HUES6 (cell line): Measurements from ENCODE around the gene HIPK2.

ENCODE experiments used
- H3K27ac ChIP-seq: 2 replicates; pipeline ENCODE4 v1.7.0; 2013; ENCODE audit warnings: low read depth, mild to moderate bottlenecking, low read length, inconsistent platforms
- H3K27me3 ChIP-seq: 2 replicates; pipeline ENCODE4 v1.6.1; 2013; ENCODE audit warnings: low read length; ENCODE audit not compliant: control insufficient read depth, insufficient read depth
- H3K36me3 ChIP-seq: 2 replicates; pipeline ENCODE4 v1.6.1; 2013; ENCODE audit warnings: low read length; ENCODE audit not compliant: control insufficient read depth, insufficient read depth
- H3K4me1 ChIP-seq: 2 replicates; pipeline ENCODE4 v1.6.1; 2013; ENCODE audit warnings: low read length; ENCODE audit not compliant: control insufficient read depth, insufficient read depth
- H3K4me3 ChIP-seq: 2 replicates; pipeline ENCODE4 v1.5.1; 2013; ENCODE audit warnings: low read depth, low read length
- H3K9ac ChIP-seq: one replicate; pipeline ENCODE4 v1.6.1; 2013; ENCODE audit warnings: mild to moderate bottlenecking, low read length
- H3K9me3 ChIP-seq: 2 replicates; pipeline ENCODE4 v1.6.1; 2013; ENCODE audit warnings: low read depth, low read length; ENCODE audit not compliant: control insufficient read depth, insufficient read depth

The HIPK2 gene

DNA sequence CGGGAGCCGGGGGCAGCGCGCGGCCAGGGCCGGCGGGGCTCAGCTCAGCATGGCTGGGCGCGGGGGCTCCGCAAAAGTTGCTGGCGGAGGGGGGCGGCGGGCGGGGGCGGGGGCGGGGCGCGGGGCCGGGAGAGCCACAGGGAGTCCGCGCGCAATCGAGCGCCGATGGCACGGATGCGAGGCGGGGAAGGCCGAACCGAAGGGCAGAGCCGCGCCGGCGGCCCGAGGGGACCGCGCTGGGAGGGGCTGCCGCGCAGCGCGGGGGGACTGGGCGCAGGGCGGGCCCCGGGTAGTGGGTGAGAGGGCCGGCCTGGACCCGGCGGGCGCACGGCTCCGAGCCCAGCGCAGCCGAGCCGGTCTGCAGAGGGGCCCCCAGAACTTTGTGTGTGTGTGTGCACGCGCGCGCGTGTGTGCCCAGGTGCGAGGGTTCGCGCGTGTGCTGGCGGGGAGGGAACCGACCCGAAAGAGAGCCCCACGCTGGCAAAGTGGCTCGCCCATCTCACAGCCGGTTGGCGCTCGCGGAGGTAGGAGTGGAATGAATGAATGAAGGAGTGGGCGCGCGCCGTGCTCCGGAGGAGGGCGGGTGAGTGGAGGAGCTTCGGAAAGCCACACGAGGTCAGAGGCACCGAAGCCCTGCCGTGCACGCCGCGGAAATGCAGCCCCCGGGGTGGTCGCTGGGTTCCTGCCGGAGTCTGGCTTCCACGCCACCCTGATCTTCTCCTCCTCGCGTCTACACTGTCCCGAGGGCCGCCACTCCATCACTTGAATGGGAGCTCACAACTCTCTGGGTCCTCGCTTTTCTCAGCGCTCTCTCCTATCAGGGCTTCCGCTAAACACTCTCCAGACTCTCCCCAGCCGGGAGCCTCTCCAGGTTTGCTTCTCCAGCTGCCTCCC is at the start of gene HIPK2:
HIPK2 (minus strand) TSS at position 51 of the 894 bp plus-strand sequence. CDS start 375 bp downstream, outside the sequence.
- H3K27me3 ChIP-seq, result peaks cover 43% of the 10 kb centered on the region
- peak within 1 kb of the TSS; percentile 71 for H3K9ac ChIP-seq
- no peaks in the 10 kb centered on the region for H3K9me3 ChIP-seq
- H3K27ac ChIP-seq, result no peak within 1 kb of the TSS
- peak within 1 kb of the TSS; percentile 94 for H3K4me3 ChIP-seq
- H3K4me1 ChIP-seq, result peaks cover 7% of the 10 kb centered on the region; the same call in 1 of the 2 replicates
- no peaks in the 10 kb centered on the region for H3K36me3 ChIP-seq

DNA sequence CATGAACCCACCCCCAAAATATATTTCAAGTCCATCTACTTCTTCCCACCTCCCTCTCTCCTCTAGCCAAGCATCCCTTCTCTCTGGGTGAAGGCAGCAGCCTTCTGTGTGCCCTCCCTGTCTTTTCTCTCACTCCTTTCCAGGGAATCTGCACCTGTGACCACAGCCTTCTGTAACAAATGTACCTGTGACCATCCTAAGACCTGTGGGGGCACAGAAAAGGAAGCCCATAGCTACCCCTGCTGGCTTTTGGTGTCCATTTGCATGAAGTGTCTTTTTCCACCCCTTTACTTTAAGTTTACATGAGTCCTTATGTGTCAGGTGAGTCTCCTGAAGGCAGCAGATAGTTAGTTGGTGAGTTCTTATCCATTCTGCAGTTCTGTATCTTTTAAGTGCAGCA is 49.2 kb upstream of the HIPK2 start:
- Histone ChIP-seq H3K27me3 (peaks cover 7% of the 10 kb centered on the region; the same call in 1 of the 2 replicates), H3K4me1 (0 out of 2 replicates have a peak, but pooled peaks cover 3% of the 10 kb centered on the region), H3K9me3 (no peaks in the 10 kb centered on the region)

DNA sequence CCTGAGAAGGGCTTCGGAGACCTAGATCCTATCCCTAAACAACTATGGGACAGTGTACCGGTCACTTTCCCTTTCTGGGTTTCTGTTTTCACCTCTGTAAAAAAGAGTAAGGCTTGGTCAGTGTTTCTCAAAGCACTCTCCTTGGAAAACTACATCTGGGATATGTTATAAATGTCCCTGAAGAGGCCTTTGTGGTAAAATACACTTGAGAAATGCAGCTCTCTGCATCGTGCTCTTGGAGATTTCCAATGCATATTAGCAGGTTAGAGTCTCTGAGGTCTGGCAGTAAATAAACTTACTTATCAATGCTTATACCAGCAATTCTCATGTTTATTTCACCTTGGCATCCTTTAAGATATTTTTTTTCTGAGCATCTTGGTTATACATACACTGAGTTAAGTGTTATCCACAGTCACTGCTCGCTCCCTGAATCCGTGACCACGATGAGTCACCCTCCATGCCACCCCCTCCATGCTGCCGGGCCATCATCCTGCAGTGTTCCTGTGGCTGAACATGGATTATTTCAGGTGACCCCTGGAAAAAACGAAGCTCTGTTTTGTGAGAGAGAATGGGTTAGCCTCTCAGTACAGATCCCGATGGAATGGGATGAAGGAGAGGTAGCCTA is 48.0 kb upstream of the HIPK2 start:
- no peak overlapping the region for H3K9ac ChIP-seq
- no peaks in the 10 kb centered on the region for H3K36me3 ChIP-seq
- no peaks in the 10 kb centered on the region for H3K9me3 ChIP-seq
- H3K27ac ChIP-seq, result no peak overlapping the region
- H3K27me3 ChIP-seq, result peaks cover 7% of the 10 kb centered on the region; the same call in 1 of the 2 replicates
- 0 out of 2 replicates have a peak, but pooled peaks cover 3% of the 10 kb centered on the region for H3K4me1 ChIP-seq
- H3K4me3 ChIP-seq, result no peak overlapping the region

More for the DNA sequence above, 49.2 kb upstream of the HIPK2 start:
- Histone ChIP-seq H3K9ac (no peak overlapping the region), H3K27ac (no peak overlapping the region), H3K36me3 (no peaks in the 10 kb centered on the region), H3K4me3 (no peak overlapping the region)

DNA sequence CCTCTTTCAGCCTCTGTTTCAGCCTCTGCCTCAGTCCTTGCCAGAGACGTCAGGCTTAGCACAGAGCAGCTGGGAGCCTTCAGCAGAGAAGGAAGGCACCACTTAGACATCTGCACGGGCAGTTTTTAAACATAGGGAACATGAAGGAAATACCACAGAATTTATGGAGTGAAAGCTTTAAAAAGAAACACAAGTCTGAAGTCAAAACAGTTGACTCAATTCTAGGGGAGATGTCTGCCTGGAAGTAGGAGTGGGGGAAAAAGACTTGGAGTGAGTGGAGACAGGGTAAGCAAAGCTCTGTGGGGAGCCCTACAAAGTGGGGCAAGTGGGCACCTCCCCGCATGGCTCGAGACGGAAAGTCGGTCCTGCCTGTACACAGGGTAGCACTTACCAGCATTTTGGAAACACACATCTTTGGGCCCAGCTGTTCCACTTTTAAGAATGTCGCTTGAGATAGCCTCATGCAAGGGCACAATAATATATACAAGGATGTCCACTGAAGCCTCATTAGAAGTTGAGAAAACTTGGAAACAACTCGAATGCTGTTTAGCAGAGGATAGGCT is 46.2 kb upstream of the HIPK2 start:
- Histone ChIP-seq H3K27me3 (peaks cover 7% of the 10 kb centered on the region; the same call in 1 of the 2 replicates), H3K27ac (no peak overlapping the region), H3K4me3 (no peak overlapping the region), H3K36me3 (no peaks in the 10 kb centered on the region), H3K9ac (no peak overlapping the region), H3K4me1 (no peaks in the 10 kb centered on the region), H3K9me3 (no peaks in the 10 kb centered on the region)

DNA sequence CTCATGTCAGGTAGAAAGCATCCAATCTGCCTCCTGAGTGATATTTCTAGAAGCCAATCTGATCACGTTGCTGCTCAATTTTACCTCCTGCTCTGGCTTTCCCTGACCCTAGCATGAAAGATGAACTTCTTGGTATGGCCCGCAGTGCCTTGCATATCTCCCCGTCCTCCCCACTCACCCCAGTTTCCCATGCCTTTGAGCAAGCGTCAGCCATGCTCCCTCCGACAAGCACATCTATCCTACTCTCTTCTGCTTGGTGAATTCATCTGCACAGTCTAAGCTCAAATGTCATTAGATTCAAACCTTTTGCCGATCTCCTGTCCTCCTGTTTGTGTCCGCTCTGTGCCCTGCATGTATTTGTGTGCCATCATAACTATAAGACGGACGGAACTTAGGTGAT is 45.1 kb upstream of the HIPK2 start:
- H3K36me3 ChIP-seq, result no peaks in the 10 kb centered on the region
- no peaks in the 10 kb centered on the region for H3K9me3 ChIP-seq
- H3K9ac ChIP-seq, result no peak overlapping the region
- peaks cover 7% of the 10 kb centered on the region; the same call in 1 of the 2 replicates for H3K27me3 ChIP-seq
- no peak overlapping the region for H3K27ac ChIP-seq
- no peak overlapping the region for H3K4me3 ChIP-seq
- H3K4me1 ChIP-seq, result no peaks in the 10 kb centered on the region

DNA sequence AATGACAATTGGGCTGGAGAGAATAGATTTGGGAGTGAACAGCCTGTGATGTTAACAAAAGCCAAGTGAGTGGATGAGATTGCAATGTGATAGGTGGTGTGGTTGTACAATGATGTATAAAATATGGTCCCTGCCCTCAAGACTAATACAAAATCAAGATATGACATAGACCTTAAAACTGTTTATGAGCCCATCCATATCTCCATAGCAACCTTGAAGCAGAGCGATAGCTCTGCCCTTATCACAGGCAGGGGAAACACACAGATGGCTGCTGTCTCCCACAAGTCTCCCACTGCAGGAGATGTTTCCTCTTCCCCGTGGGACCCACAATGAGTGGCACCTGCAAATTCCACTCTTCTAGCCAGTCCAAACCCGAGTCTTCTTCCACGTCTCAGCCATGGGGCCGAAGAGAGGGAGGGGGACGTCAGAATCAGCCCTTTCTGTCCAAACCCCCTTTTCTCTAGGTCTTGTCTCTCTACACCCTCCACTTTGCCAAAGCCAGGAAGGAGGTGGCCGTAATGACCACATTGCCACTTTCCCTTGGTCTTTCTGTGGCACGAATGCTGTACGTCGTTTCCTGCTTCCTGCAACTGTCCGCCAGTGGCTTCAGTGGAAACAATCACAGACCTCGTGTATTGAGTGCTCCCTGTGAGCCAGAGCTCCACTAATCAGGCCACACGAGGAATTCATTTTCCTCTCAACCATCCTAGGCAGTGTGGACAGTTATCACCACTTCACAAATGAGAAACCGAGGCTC is 43.7 kb upstream of the HIPK2 start:
- Histone ChIP-seq H3K4me1 (no peaks in the 10 kb centered on the region), H3K4me3 (no peak overlapping the region), H3K36me3 (no peaks in the 10 kb centered on the region), H3K27ac (no peak overlapping the region), H3K27me3 (peaks cover 7% of the 10 kb centered on the region; the same call in 1 of the 2 replicates), H3K9ac (no peak overlapping the region), H3K9me3 (peaks cover 4% of the 10 kb centered on the region)

DNA sequence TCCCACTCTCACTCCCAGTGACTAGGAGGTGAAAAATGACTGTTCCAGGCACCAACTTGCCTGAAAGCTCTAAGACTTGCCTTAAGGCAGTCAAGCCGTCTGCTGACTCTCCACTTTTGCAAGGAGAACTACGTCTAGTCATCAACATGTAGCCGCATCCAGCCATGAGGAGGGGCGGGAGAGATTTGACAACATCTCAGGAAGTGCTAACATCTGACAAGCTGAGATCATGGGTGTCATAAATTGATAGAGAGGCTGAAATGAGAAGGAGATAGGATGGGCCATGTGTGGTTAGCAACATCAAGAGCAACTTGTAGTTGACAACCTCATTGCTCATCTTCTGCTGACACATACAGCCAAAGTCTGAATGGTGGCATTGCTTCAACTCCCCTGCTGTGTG is 42.3 kb upstream of the HIPK2 start:
- no peak overlapping the region for H3K9ac ChIP-seq
- no peak overlapping the region for H3K27ac ChIP-seq
- H3K27me3 ChIP-seq, result peaks cover 7% of the 10 kb centered on the region; the same call in 1 of the 2 replicates
- H3K4me3 ChIP-seq, result no peak overlapping the region
- no peaks in the 10 kb centered on the region for H3K36me3 ChIP-seq
- no peaks in the 10 kb centered on the region for H3K4me1 ChIP-seq
- H3K9me3 ChIP-seq, result peaks cover 9% of the 10 kb centered on the region

DNA sequence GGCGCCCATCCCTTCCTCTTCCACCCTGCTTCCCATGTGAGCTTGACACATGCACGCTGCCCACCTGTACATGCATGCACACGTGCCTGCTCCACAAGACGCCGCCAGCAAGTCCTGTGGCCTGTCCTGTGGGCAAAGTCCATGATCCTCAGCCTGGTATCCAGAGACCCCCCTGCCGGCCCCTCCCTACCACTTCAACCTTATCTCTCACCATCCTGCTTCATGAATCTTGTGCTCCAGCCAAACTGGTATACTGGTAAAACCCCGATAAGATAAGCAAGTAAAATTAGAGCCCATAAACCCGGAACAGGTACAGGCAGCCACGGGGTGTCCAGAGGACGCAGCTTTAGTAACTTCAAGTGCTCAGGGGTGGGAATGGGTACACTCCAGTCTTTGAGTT is 39.5 kb upstream of the HIPK2 start:
- Histone ChIP-seq H3K4me1 (no peaks in the 10 kb centered on the region), H3K9ac (no peak overlapping the region), H3K4me3 (no peak overlapping the region), H3K27me3 (no peaks in the 10 kb centered on the region; the same call in 1 of the 2 replicates), H3K27ac (no peak overlapping the region), H3K36me3 (no peaks in the 10 kb centered on the region), H3K9me3 (peaks cover 9% of the 10 kb centered on the region)

DNA sequence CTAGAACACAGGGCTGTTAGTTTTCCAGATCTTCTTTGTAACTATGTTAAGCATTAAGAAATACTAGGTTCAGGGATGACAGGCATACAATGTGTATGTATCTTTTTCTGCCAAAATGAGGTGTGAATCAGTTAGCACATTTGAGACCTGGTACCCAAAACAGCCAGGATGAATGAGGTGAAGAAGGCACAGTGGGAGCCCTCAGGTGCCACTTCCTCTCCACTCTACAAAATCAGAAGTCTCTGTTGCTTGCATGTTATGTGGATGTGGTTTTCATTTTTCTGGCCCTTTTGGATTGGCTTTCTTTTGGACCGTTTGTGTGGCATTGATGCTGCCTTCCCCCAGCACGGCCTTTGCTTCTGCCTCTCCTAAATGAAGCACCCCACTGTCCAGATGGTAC is 35.9 kb upstream of the HIPK2 start:
- no peak overlapping the region for H3K4me3 ChIP-seq
- H3K4me1 ChIP-seq, result no peaks in the 10 kb centered on the region
- no peaks in the 10 kb centered on the region for H3K27me3 ChIP-seq
- no peak overlapping the region for H3K27ac ChIP-seq
- H3K36me3 ChIP-seq, result no peaks in the 10 kb centered on the region
- H3K9me3 ChIP-seq, result peaks cover 9% of the 10 kb centered on the region
- no peak overlapping the region for H3K9ac ChIP-seq

DNA sequence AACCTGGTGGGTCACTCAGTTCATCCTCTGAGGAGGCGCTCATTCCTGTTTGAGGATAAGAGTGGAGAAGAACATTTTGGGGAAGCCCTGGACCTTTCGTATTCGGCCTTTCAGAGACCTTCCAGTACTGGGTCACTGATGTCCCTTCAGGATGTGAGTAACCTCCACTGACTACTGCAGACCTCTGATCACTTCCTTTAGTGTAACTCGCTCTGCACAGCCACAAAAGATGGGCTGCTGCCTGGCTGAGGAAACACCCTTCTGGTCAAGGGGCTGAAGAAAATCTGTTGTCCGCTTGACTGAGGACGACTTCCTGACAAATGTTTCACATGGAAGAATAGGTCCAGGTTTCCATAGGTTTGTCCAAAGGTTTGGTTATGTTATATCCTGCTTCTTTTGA is 35.4 kb upstream of the HIPK2 start:
- no peak overlapping the region for H3K9ac ChIP-seq
- H3K9me3 ChIP-seq, result peaks cover 9% of the 10 kb centered on the region
- H3K27me3 ChIP-seq, result no peaks in the 10 kb centered on the region
- H3K4me1 ChIP-seq, result no peaks in the 10 kb centered on the region
- H3K36me3 ChIP-seq, result no peaks in the 10 kb centered on the region
- H3K27ac ChIP-seq, result no peak overlapping the region
- H3K4me3 ChIP-seq, result no peak overlapping the region
